Neural progenitor cell (in vitro differentiated cells): Measurements from ENCODE around the gene ZNF511. TPM values are rescaled to one million over a fixed set of nuclear protein-coding genes. Genes with fewer than 3 reads are reported as not detected.

ENCODE experiments used
- DNase-seq: peaks from one replicate; pipeline ENCODE4 v3.0.0-alpha.2; 2016; ENCODE audit warnings: low spot score
- H2AFZ ChIP-seq: fragments of 200-600 bp; sonication (generic); replicated peaks from 2 replicates; pipeline ENCODE4 v1.6.1; 2016; ENCODE audit warnings: antibody characterized with exemption
- H3F3A ChIP-seq: fragments of 200-600 bp; sonication (generic); 2 replicates; pipeline ENCODE4 v1.6.1; 2016; ENCODE audit warnings: antibody characterized with exemption, low read depth
- H3K27ac ChIP-seq: fragments of 200-600 bp; sonication (generic); 2 replicates; pipeline ENCODE4 v1.5.1; 2016; ENCODE audit warnings: mild to moderate bottlenecking
- H3K27me3 ChIP-seq: fragments of 200-600 bp; sonication (generic); 2 replicates; pipeline ENCODE4 v1.6.1; 2016; ENCODE audit warnings: mild to moderate bottlenecking, moderate library complexity
- H3K36me3 ChIP-seq: fragments of 200-600 bp; sonication (generic); 2 replicates; pipeline ENCODE4 v1.5.1; 2016
- H3K4me1 ChIP-seq: fragments of 200-600 bp; sonication (generic); 2 replicates; pipeline ENCODE4 v1.6.1; 2016; ENCODE audit warnings: mixed run types
- H3K4me2 ChIP-seq: fragments of 200-600 bp; sonication (generic); 2 replicates; pipeline ENCODE4 v1.6.1; 2016
- H3K4me3 ChIP-seq: fragments of 200-600 bp; sonication (generic); 2 replicates; pipeline ENCODE4 v1.5.1; 2016
- H3K79me2 ChIP-seq: fragments of 200-600 bp; sonication (generic); 2 replicates; pipeline ENCODE4 v1.6.1; 2016; ENCODE audit warnings: low read depth
- H3K9ac ChIP-seq: fragments of 200-600 bp; sonication (generic); 2 replicates; pipeline ENCODE4 v1.6.1; 2016
- H3K9me3 ChIP-seq: fragments of 200-600 bp; sonication (generic); 2 replicates; pipeline ENCODE4 v1.5.1; 2016; ENCODE audit warnings: low read depth
- H4K20me1 ChIP-seq: fragments of 200-600 bp; sonication (generic); 2 replicates; pipeline ENCODE4 v1.6.1; 2016; ENCODE audit warnings: low read depth
- H3K27ac Mint-ChIP-seq: 3 replicates; pipeline ENCODE4 v1.8.0; 2021; ENCODE audit warnings: mixed read lengths
- H3K27me3 Mint-ChIP-seq: 2 replicates; pipeline ENCODE4 v1.8.0; 2022; ENCODE audit warnings: low read depth, mild to moderate bottlenecking, inconsistent platforms, moderate library complexity, mixed read lengths; ENCODE audit not compliant: insufficient read depth
- H3K36me3 Mint-ChIP-seq: 3 replicates; pipeline ENCODE4 v1.8.0; 2021; ENCODE audit warnings: mixed read lengths
- H3K4me1 Mint-ChIP-seq: 3 replicates; pipeline ENCODE4 v1.8.0; 2021; ENCODE audit warnings: mixed read lengths
- H3K4me3 Mint-ChIP-seq: 3 replicates; pipeline ENCODE4 v1.8.0; 2021; ENCODE audit warnings: mild to moderate bottlenecking, moderate library complexity, mixed read lengths
- H3K9me3 Mint-ChIP-seq: 3 replicates; pipeline ENCODE4 v1.8.0; 2020; ENCODE audit warnings: mixed read lengths
- EZH2 ChIP-seq: fragments of 200-600 bp; sonication (generic); IDR thresholded peaks from 2 replicates; pipeline ENCODE4 v1.6.1; 2017; ENCODE audit warnings: antibody characterized with exemption, mild to moderate bottlenecking, moderate library complexity
- EZH2phosphoT487 ChIP-seq: fragments of 200-600 bp; sonication (generic); IDR thresholded peaks from 2 replicates; pipeline ENCODE4 v1.6.1; 2017; ENCODE audit warnings: antibody characterized with exemption
- total RNA-seq: library from RNA; depleted of rRNA; stranded (reverse); fragments of >200 nt; gene quantifications from 2 replicates; pipeline ENCODE4 v1.2.3, GENCODE V29; 2015; ENCODE audit warnings: low replicate concordance
- TF ChIP-seq, protein P1 (sequence below): fragments of 200-600 bp; sonication (generic); IDR thresholded peaks from 2 replicates; pipeline ENCODE4 v1.5.1; 2017; ENCODE audit warnings: antibody characterized with exemption, mild to moderate bottlenecking

ZNF511 gene
- total RNA-seq, 1 donor from 2014 or later, result 44.4 TPM

DNA sequence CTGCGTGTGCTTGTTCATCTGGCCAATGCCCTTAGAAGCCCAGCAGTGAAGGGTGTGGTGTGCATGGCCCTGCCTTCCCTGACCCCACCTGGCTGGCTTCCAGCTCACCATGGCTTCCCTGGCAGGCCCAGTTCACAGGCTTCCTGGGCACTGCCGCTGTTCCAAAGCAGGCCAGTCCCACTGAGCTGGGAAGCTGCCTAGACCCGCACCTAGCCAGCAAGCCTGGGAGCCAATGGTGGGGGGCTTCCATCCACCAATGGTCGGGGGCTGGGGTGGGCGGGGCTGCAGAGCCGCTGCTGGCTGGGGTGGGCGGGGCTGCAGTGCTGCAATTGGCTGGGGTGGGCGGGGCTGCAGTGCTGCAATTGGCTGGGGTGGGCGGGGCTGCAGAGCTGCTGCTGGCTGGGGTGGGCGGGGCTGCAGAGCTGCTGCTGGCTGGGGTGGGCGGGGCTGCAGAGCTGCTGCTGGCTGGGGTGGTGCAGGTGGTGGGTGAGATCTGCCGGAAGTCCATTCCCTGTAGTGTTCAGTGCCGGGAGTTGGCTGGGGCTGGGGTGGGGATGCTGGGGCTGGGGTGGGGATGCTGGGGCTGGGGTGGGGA lies 15.6 kb downstream of the ZNF511 start:
- peaks cover 26% of the 10 kb centered on the region for H3K27me3 Mint-ChIP-seq
- no peak overlapping the region for H3K27ac ChIP-seq
- DNase-seq, result peak; percentile 92
- H3K4me1 Mint-ChIP-seq, result peaks cover 15% of the 10 kb centered on the region
- H3K4me2 ChIP-seq, result peak overlapping the region; percentile 50
- H3K9ac ChIP-seq, result no peak overlapping the region
- no peaks in the 10 kb centered on the region for H3K36me3 Mint-ChIP-seq
- TF ChIP-seq EZH2phosphoT487 (no peak), EZH2 (no peak)
- TF ChIP-seq, protein P1, sequence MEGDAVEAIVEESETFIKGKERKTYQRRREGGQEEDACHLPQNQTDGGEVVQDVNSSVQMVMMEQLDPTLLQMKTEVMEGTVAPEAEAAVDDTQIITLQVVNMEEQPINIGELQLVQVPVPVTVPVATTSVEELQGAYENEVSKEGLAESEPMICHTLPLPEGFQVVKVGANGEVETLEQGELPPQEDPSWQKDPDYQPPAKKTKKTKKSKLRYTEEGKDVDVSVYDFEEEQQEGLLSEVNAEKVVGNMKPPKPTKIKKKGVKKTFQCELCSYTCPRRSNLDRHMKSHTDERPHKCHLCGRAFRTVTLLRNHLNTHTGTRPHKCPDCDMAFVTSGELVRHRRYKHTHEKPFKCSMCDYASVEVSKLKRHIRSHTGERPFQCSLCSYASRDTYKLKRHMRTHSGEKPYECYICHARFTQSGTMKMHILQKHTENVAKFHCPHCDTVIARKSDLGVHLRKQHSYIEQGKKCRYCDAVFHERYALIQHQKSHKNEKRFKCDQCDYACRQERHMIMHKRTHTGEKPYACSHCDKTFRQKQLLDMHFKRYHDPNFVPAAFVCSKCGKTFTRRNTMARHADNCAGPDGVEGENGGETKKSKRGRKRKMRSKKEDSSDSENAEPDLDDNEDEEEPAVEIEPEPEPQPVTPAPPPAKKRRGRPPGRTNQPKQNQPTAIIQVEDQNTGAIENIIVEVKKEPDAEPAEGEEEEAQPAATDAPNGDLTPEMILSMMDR, result no peak
- H3F3A ChIP-seq, result peaks cover 19% of the 10 kb centered on the region
- no peaks in the 10 kb centered on the region for H3K36me3 ChIP-seq
- no peak overlapping the region for H3K27ac Mint-ChIP-seq
- H3K4me3 ChIP-seq, result peak overlapping the region; percentile 21
- peaks cover 55% of the 10 kb centered on the region for H3K27me3 ChIP-seq
- H3K4me1 ChIP-seq, result peaks cover 18% of the 10 kb centered on the region
- no peak overlapping the region for H3K4me3 Mint-ChIP-seq
- H3K9me3 Mint-ChIP-seq, result peaks cover 4% of the 10 kb centered on the region
- peak overlapping the region; percentile 53 for H2AFZ ChIP-seq
- H3K79me2 ChIP-seq, result no peaks in the 10 kb centered on the region
- no peaks in the 10 kb centered on the region for H4K20me1 ChIP-seq
- H3K9me3 ChIP-seq, result no peaks in the 10 kb centered on the region

GRCh38 chr10:133324857-133325260 lies 16.1 kb downstream of the ZNF511 start:
- Mint-ChIP-seq H3K36me3 (no peaks in the 10 kb centered on the region), H3K27me3 (peaks cover 26% of the 10 kb centered on the region), H3K4me1 (peaks cover 19% of the 10 kb centered on the region), H3K4me3 (peak overlapping the region; percentile 70), H3K9me3 (peaks cover 4% of the 10 kb centered on the region), H3K27ac (no peak overlapping the region)
- H3K27ac ChIP-seq, result no peak overlapping the region
- H3K27me3 ChIP-seq, result peaks cover 55% of the 10 kb centered on the region
- no peak overlapping the region for H2AFZ ChIP-seq
- H3K36me3 ChIP-seq, result no peaks in the 10 kb centered on the region
- no peaks in the 10 kb centered on the region for H3K79me2 ChIP-seq
- H3F3A ChIP-seq, result peaks cover 15% of the 10 kb centered on the region
- peak overlapping the region; percentile 86 for H3K4me2 ChIP-seq
- DNase-seq, result peak; percentile 34
- H3K9me3 ChIP-seq, result no peaks in the 10 kb centered on the region
- TF ChIP-seq EZH2phosphoT487 (no peak), EZH2 (no peak)
- TF ChIP-seq, protein P1, result no peak
- H3K4me1 ChIP-seq, result peaks cover 21% of the 10 kb centered on the region
- H3K9ac ChIP-seq, result no peak overlapping the region
- peak overlapping the region; percentile 58 for H3K4me3 ChIP-seq
- H4K20me1 ChIP-seq, result no peaks in the 10 kb centered on the region

GRCh38 chr10:133325440-133326222 lies 16.9 kb downstream of the ZNF511 start:
- Histone ChIP-seq H3K9me3 (no peaks in the 10 kb centered on the region), H3K4me1 (peaks cover 21% of the 10 kb centered on the region), H3K27ac (no peak overlapping the region), H3K36me3 (no peaks in the 10 kb centered on the region), H3F3A (peaks cover 15% of the 10 kb centered on the region), H3K4me3 (peak overlapping the region; percentile 58), H3K79me2 (no peaks in the 10 kb centered on the region), H3K27me3 (peaks cover 56% of the 10 kb centered on the region), H2AFZ (peak overlapping the region; percentile 93), H3K9ac (no peak overlapping the region), H3K4me2 (peak overlapping the region; percentile 86), H4K20me1 (no peaks in the 10 kb centered on the region)
- no peak overlapping the region for H3K27ac Mint-ChIP-seq
- H3K36me3 Mint-ChIP-seq, result no peaks in the 10 kb centered on the region
- H3K9me3 Mint-ChIP-seq, result peaks cover under 1% of the 10 kb centered on the region
- TF ChIP-seq, protein P1, result no peak
- TF ChIP-seq EZH2phosphoT487 (peak; percentile 76), EZH2 (peak; percentile 80)
- peaks cover 19% of the 10 kb centered on the region for H3K4me1 Mint-ChIP-seq
- peak; percentile 54 for DNase-seq
- H3K4me3 Mint-ChIP-seq, result peak overlapping the region; percentile 83
- peaks cover 24% of the 10 kb centered on the region for H3K27me3 Mint-ChIP-seq
